K562 (cell line): ENCODE data around the gene PRRT1. TPM values are rescaled to one million over a fixed set of nuclear protein-coding genes. Genes with fewer than 3 reads are reported as not detected.

ENCODE experiments used
- ARHGAP35 ChIP-seq: fragments of 450-650 bp; IDR thresholded peaks from 2 replicates; pipeline ENCODE4 v1.6.1; 2018; ENCODE audit not compliant: partially characterized antibody
- ATF4 ChIP-seq: fragments of 450-650 bp; formaldehyde crosslinking; IDR thresholded peaks from 2 replicates; pipeline ENCODE4 v1.4.0; 2022; ENCODE audit warnings: mild to moderate bottlenecking, moderate library complexity
- BDP1 ChIP-seq: IDR thresholded peaks from 3 replicates; pipeline ENCODE4 v1.6.1; 2011; ENCODE audit not compliant: insufficient read length, insufficient read depth
- CGGBP1 ChIP-seq: fragments of 250-450 bp; sonication (Bioruptor Pico); IDR thresholded peaks from 2 replicates; pipeline ENCODE4 v1.9.0; 2021; ENCODE audit warnings: mild to moderate bottlenecking
- CTBP1 ChIP-seq: fragments of 450-650 bp; IDR thresholded peaks from 2 replicates; pipeline ENCODE4 v1.6.1; 2016; ENCODE audit warnings: borderline replicate concordance
- ELF4 ChIP-seq: fragments of 450-650 bp; formaldehyde crosslinking; IDR thresholded peaks from 2 replicates; pipeline ENCODE4 v1.4.0; 2022; ENCODE audit warnings: missing genetic modification characterization
- KDM4B ChIP-seq, 2 experiments: fragments of 450-650 bp in 1 of 2; sonication (generic) in 1 of 2; IDR thresholded peaks; 2 replicates each; pipeline ENCODE4 v1.6.1; 2016 to 2017; ENCODE audit warnings: borderline replicate concordance in 2 of 2, antibody characterized with exemption in 1 of 2, low read depth in 1 of 2, mild to moderate bottlenecking in 1 of 2
- KLF6 ChIP-seq: fragments of 250-450 bp; sonication (Bioruptor Pico); IDR thresholded peaks from 2 replicates; pipeline ENCODE4 v1.4.0; 2020; ENCODE audit warnings: mild to moderate bottlenecking, moderate library complexity, borderline replicate concordance
- MYBL2 ChIP-seq, 2 experiments: fragments of 450-650 bp in 1 of 2; sonication (generic) in 1 of 2; formaldehyde crosslinking in 1 of 2; IDR thresholded peaks; 2 replicates each; pipeline versions ENCODE4 v1.6.1 to v1.8.1; 2017 to 2022; ENCODE audit warnings: borderline replicate concordance in 1 of 2, inconsistent platforms in 1 of 2, low read depth in 1 of 2, mild to moderate bottlenecking in 1 of 2, missing genetic modification reagents in 1 of 2, moderate library complexity in 1 of 2
- NCOA4 ChIP-seq: fragments of 450-650 bp; IDR thresholded peaks from 2 replicates; pipeline ENCODE4 v1.6.1; 2018; ENCODE audit warnings: mild to moderate bottlenecking; ENCODE audit not compliant: partially characterized antibody
- NFIX ChIP-seq: fragments of 250-450 bp; sonication (Bioruptor Pico); IDR thresholded peaks from 2 replicates; pipeline ENCODE4 v1.4.0; 2020; ENCODE audit warnings: low read depth, mild to moderate bottlenecking, moderate library complexity
- PYGO2 ChIP-seq: fragments of 450-650 bp; IDR thresholded peaks from 2 replicates; pipeline ENCODE4 v1.6.1; 2016; ENCODE audit warnings: mild to moderate bottlenecking, missing genetic modification characterization, moderate library complexity, missing compliant biosample characterization
- RBM14 ChIP-seq: fragments of 200-400 bp; formaldehyde crosslinking; IDR thresholded peaks from 2 replicates; pipeline ENCODE4 v1.6.1; 2018; ENCODE audit warnings: low read depth, mild to moderate bottlenecking, low read length, moderate library complexity, borderline replicate concordance; ENCODE audit not compliant: insufficient read depth
- RHOXF2B ChIP-seq: fragments of 250-450 bp; sonication (Bioruptor Pico); conservative IDR thresholded peaks from 2 replicates; pipeline ENCODE4 v1.5.1; 2021
- STAT5A ChIP-seq: IDR thresholded peaks from 2 replicates; pipeline ENCODE4 v1.6.1; 2012; ENCODE audit warnings: low read length, inconsistent platforms, borderline replicate concordance
- ZBTB2 ChIP-seq: fragments of 450-650 bp; IDR thresholded peaks from 2 replicates; pipeline ENCODE4 v1.6.1; 2016; ENCODE audit warnings: antibody characterized with exemption
- ZBTB49 ChIP-seq: sonication (generic); formaldehyde crosslinking; IDR thresholded peaks from 2 replicates; pipeline ENCODE4 v1.8.0; 2022; ENCODE audit warnings: missing genetic modification reagents, mild to moderate bottlenecking, borderline replicate concordance
- ZFP1 ChIP-seq: fragments of 450-650 bp; formaldehyde crosslinking; IDR thresholded peaks from 2 replicates; pipeline ENCODE4 v1.4.0; 2020; ENCODE audit warnings: mild to moderate bottlenecking, mixed read lengths
- ZNF175 ChIP-seq: fragments of 200-800 bp; sonication (Bioruptor generic); IDR thresholded peaks from 2 replicates; pipeline ENCODE4 v1.6.1; 2016; ENCODE audit warnings: low read depth, mild to moderate bottlenecking, missing genetic modification characterization, missing compliant biosample characterization
- ZNF24 ChIP-seq: fragments of 450-650 bp; IDR thresholded peaks from 2 replicates; pipeline ENCODE4 v1.6.1; 2016
- ZNF253 ChIP-seq: fragments of 250-450 bp; sonication (Bioruptor Pico); conservative IDR thresholded peaks from 2 replicates; pipeline ENCODE4 v1.6.1; 2021; ENCODE audit warnings: mild to moderate bottlenecking
- ZNF584 ChIP-seq: fragments of 200-800 bp; sonication (Bioruptor generic); IDR thresholded peaks from 2 replicates; pipeline ENCODE4 v1.6.1; 2016; ENCODE audit warnings: low read depth, mild to moderate bottlenecking, missing genetic modification characterization, missing compliant biosample characterization
- ZNF699 ChIP-seq: fragments of 250-450 bp; sonication (Bioruptor Pico); IDR thresholded peaks from 2 replicates; pipeline ENCODE4 v1.8.0; 2021; ENCODE audit warnings: mild to moderate bottlenecking, moderate library complexity; ENCODE audit not compliant: insufficient replicate concordance
- polyA plus RNA-seq, 8 experiments: library from polyadenylated mRNA; depleted of rRNA in 4 of 8; stranded (reverse) in 5 of 8; unstranded in 3 of 8; fragments of >200 nt; fragmentation: Nextera tagmentation in 2 of 8; fragmentation: Illumina TruSeq in 1 of 8; extraction: Ambion mirVana in 2 of 8; extraction: Trizol in 1 of 8; gene quantifications; 2 replicates each; pipeline versions ENCODE4 v1.2.1 to v1.2.3, GENCODE V29; 2011 to 2014; ENCODE audit warnings: inconsistent platforms in 1 of 8, missing spikeins in 1 of 8
- total RNA-seq, 7 experiments: library from RNA; depleted of rRNA in 6 of 7; stranded (reverse); fragments of >200 nt in 6 of 7; fragmentation: Illumina TruSeq in 2 of 7; extraction: Trizol in 2 of 7; gene quantifications; 2 replicates each; pipeline versions ENCODE4 v1.2.1 to v1.2.3, GENCODE V29; 2011 to 2021; ENCODE audit warnings: low replicate concordance in 1 of 7

Gene PRRT1
- total and polyA plus RNA-seq, 9 of the 15 experiments (the other 6 are each of a cell fraction or from before 2014, with no cell fraction given), result 0.14 to 3.5 (median 0.41) TPM

- TF ChIP-seq ZBTB2, result no peak
- TF ChIP-seq STAT5A, result no peak
- no peak for TF ChIP-seq NCOA4
- TF ChIP-seq ARHGAP35, result no peak
- no peak for TF ChIP-seq NFIX (CRISPR knock-in tag)
- TF ChIP-seq MYBL2 (IDR thresholded peaks at IDR 0.05; ENCODE audit: low read depth), result no peak; the same call in 1 of the 2 replicates
- TF ChIP-seq MYBL2 (CRISPR knock-in tag; IDR thresholded peaks at IDR 0.05; ENCODE audit: borderline replicate concordance), result no peak
- TF ChIP-seq ZBTB49 (CRISPR knock-in tag), result no peak
- no peak for TF ChIP-seq ZFP1
- TF ChIP-seq KDM4B (IDR thresholded peaks at IDR 0.05; ENCODE audit: borderline replicate concordance in 2 of 2, low read depth in 1 of 2), result 0 out of 4 replicates have a peak, but pooled peaks of 1 of the 2 experiments have one; percentile 42
- TF ChIP-seq KLF6 (CRISPR knock-in tag), result peak; percentile 66; the same call in 1 of the 2 replicates
- no peak for TF ChIP-seq PYGO2 (tag)
- peak; percentile 66; the same call in 1 of the 2 replicates for TF ChIP-seq RHOXF2B (CRISPR knock-in tag)
- TF ChIP-seq ZNF253 (CRISPR knock-in tag), result no peak
- TF ChIP-seq BDP1, result no peak
- TF ChIP-seq ZNF699 (CRISPR knock-in tag), result no peak
- TF ChIP-seq ZNF175 (CRISPR knock-in tag), result peak; percentile 80
- no peak for TF ChIP-seq ZNF584 (CRISPR knock-in tag)
- peak; percentile 39; the same call in 1 of the 2 replicates for TF ChIP-seq ATF4
- no peak for TF ChIP-seq ZNF24
- TF ChIP-seq CGGBP1 (CRISPR knock-in tag), result no peak
- TF ChIP-seq RBM14, result no peak
- peak; percentile 24; the same call in 1 of the 2 replicates for TF ChIP-seq CTBP1
- TF ChIP-seq ELF4 (CRISPR knock-in tag), result peak; percentile 82
Observed at GRCh38 chr6:32192608-32193039, 40.9 kb upstream of the PRRT1 start, which contains the start of gene GPSM3 (continued).
